ENCODE data around the gene REEP3.

DNA sequence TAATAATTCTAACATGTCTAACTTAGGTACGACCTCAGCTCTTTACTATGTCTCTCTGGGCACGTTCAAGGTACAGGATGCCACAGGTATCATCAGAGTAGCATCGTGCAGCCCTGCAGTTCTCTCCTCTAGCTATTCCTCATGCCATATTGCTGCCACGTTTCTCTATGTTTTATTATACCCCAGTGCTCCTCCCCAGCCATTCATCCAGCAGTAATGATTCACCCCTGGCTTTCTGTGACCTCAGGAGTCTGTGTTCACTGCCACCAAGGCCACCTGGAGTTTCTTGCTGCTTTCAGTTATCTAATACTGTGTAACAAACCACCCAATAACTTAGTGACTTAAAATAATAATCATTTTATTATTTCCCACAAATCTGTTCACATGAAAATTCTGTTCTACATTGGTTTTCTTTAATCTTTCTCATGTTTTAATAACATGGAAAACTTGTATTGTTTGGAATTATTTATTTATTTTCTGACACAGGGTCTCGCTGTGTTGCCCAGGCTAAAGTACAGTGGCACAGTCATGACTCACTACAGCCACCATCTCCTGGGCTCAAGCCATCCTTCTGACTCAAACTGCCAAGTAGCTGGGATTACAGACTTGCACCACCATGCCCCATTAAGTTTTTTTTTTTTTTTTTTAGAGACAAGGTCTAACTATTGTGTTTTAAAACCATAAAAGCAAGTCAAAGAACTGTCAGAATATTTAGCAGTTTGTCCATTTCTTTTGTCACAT, 21.8 kb downstream of the REEP3 start:
- TF ChIP-seq, protein P1, sequence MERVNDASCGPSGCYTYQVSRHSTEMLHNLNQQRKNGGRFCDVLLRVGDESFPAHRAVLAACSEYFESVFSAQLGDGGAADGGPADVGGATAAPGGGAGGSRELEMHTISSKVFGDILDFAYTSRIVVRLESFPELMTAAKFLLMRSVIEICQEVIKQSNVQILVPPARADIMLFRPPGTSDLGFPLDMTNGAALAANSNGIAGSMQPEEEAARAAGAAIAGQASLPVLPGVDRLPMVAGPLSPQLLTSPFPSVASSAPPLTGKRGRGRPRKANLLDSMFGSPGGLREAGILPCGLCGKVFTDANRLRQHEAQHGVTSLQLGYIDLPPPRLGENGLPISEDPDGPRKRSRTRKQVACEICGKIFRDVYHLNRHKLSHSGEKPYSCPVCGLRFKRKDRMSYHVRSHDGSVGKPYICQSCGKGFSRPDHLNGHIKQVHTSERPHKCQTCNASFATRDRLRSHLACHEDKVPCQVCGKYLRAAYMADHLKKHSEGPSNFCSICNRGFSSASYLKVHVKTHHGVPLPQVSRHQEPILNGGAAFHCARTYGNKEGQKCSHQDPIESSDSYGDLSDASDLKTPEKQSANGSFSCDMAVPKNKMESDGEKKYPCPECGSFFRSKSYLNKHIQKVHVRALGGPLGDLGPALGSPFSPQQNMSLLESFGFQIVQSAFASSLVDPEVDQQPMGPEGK (CRISPR knock-in tag; IDR thresholded peaks at IDR 0.05; ENCODE audit: borderline replicate concordance), result no peak
- TF ChIP-seq ISL1 (CRISPR knock-in tag; IDR thresholded peaks at IDR 0.05) (no peak), ZC3H10 (CRISPR knock-in tag; IDR thresholded peaks at IDR 0.05) (no peak), RARB (CRISPR knock-in tag; IDR thresholded peaks at IDR 0.05) (no peak), ARNTL (CRISPR knock-in tag; IDR thresholded peaks at IDR 0.05; ENCODE audit: borderline replicate concordance, low read depth) (no peak), TOX (CRISPR knock-in tag; IDR thresholded peaks at IDR 0.05; ENCODE audit: borderline replicate concordance) (no peak), ESRRG (CRISPR knock-in tag; IDR thresholded peaks at IDR 0.05) (no peak), ZNF565 (CRISPR knock-in tag; conservative IDR thresholded peaks at IDR 0.05; ENCODE audit: low read depth) (no peak), ZNF8 (CRISPR knock-in tag; IDR thresholded peaks at IDR 0.05) (no peak), PPARA (CRISPR knock-in tag; IDR thresholded peaks at IDR 0.05; ENCODE audit: borderline replicate concordance) (no peak)
- TF ChIP-seq, protein P2, sequence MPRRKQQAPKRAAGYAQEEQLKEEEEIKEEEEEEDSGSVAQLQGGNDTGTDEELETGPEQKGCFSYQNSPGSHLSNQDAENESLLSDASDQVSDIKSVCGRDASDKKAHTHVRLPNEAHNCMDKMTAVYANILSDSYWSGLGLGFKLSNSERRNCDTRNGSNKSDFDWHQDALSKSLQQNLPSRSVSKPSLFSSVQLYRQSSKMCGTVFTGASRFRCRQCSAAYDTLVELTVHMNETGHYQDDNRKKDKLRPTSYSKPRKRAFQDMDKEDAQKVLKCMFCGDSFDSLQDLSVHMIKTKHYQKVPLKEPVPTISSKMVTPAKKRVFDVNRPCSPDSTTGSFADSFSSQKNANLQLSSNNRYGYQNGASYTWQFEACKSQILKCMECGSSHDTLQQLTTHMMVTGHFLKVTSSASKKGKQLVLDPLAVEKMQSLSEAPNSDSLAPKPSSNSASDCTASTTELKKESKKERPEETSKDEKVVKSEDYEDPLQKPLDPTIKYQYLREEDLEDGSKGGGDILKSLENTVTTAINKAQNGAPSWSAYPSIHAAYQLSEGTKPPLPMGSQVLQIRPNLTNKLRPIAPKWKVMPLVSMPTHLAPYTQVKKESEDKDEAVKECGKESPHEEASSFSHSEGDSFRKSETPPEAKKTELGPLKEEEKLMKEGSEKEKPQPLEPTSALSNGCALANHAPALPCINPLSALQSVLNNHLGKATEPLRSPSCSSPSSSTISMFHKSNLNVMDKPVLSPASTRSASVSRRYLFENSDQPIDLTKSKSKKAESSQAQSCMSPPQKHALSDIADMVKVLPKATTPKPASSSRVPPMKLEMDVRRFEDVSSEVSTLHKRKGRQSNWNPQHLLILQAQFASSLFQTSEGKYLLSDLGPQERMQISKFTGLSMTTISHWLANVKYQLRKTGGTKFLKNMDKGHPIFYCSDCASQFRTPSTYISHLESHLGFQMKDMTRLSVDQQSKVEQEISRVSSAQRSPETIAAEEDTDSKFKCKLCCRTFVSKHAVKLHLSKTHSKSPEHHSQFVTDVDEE (CRISPR knock-in tag; IDR thresholded peaks at IDR 0.05), result no peak
- TF ChIP-seq, protein P3, sequence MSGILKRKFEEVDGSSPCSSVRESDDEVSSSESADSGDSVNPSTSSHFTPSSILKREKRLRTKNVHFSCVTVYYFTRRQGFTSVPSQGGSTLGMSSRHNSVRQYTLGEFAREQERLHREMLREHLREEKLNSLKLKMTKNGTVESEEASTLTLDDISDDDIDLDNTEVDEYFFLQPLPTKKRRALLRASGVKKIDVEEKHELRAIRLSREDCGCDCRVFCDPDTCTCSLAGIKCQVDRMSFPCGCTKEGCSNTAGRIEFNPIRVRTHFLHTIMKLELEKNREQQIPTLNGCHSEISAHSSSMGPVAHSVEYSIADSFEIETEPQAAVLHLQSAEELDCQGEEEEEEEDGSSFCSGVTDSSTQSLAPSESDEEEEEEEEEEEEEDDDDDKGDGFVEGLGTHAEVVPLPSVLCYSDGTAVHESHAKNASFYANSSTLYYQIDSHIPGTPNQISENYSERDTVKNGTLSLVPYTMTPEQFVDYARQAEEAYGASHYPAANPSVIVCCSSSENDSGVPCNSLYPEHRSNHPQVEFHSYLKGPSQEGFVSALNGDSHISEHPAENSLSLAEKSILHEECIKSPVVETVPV (CRISPR knock-in tag; IDR thresholded peaks at IDR 0.05), result no peak
- TF ChIP-seq, protein P4, sequence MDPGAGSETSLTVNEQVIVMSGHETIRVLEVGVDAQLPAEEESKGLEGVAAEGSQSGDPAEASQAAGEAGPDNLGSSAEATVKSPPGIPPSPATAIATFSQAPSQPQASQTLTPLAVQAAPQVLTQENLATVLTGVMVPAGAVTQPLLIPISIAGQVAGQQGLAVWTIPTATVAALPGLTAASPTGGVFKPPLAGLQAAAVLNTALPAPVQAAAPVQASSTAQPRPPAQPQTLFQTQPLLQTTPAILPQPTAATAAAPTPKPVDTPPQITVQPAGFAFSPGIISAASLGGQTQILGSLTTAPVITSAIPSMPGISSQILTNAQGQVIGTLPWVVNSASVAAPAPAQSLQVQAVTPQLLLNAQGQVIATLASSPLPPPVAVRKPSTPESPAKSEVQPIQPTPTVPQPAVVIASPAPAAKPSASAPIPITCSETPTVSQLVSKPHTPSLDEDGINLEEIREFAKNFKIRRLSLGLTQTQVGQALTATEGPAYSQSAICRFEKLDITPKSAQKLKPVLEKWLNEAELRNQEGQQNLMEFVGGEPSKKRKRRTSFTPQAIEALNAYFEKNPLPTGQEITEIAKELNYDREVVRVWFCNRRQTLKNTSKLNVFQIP (CRISPR knock-in tag; IDR thresholded peaks at IDR 0.05; ENCODE audit: borderline replicate concordance, low read depth), result no peak

Measured in SK-N-SH treated with all-trans-retinoic acid at 6 μM for 48 hours (cell line).